Measurements from ENCODE around the gene VAPA.

VAPA gene

GRCh38 chr18:9914584-9915290, 921 bp downstream of the VAPA start:
- DNase-seq (ENCODE audit: low read depth), result peak; percentile 70

DNA sequence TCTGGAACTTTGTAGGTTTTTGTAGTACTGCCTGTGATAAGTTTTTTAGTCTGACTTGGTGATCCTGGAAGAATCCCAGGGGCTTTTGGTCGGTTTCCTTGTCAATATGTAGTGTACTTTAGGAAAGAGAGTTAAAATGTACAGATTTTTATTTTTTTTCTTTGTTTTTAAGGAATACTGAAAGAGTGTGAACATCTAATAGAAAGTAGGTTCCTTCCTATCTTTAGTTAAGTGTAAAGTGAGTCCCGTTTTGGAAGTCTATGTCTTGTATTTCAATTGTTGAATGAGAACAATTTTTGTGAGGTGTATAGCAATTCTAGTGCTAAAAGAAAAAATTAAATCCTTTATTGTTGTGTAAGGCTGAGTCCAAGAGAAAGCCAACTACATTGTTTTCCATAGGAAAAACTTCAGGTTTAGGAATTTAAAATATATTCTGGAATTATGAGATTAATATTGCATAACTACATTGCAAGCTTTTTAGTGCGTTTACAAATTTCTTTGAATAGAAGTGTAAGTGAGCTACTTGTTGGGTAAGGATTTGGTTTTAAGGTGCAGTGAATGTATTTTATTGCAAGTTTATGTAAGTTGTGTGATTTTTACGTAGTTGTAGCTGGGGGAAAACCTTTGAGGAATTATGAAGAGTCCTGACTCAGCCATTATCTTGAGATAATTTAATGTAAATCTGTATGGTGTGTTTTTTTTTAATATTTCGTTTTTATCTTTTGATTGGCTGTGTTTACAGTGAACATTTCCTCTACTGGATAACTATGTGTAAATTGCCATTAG, 1.7 kb downstream of the VAPA start:
- DNase-seq (ENCODE audit: low read depth), result no peak

GRCh38 chr18:9916077-9916639, 2.3 kb downstream of the VAPA start:
- DNase-seq (ENCODE audit: low read depth), result no peak

GRCh38 chr18:9916808-9917207, 3.0 kb downstream of the VAPA start:
- DNase-seq (ENCODE audit: low read depth), result no peak

DNA sequence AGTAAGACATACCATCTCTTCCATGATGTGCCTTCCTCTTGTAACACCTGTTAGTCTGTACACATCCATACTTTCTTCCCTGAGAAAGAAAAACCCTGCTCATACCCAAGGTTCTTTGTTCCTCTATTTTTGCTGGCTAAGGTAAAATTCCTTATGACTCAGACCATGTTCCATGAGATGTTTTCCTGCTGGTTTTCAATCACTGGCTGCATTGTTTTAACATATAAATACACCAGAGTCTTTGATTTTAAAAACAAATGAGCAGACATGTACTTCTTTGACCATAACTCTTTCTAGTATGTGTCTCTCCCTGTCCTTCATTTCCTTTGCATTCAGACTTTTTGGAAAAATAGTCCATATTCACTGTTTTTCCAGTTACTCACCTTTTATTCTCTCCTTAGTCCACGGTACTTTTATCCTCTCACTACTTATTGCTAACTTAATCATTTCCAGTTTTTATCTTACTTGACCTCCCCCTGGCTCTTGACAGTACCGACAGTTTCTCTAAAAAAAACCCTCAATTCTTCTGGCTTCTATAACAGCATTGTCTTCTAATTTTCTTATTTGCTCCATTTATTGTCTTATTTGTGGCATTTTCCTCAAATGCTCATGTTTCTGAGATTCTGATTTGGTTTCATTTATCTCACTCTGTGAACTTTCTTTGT, 4.3 kb downstream of the VAPA start:
- no peak for DNase-seq (ENCODE audit: low read depth)

- no peak for DNase-seq (ENCODE audit: low read depth)
Measured at GRCh38 chr18:9919564-9920232, 5.9 kb downstream of the VAPA start.

- DNase-seq (ENCODE audit: low read depth), result no peak
Measured at GRCh38 chr18:9922592-9923311, 8.9 kb downstream of the VAPA start.

GRCh38 chr18:9924371-9924943, 10.6 kb downstream of the VAPA start:
- no peak for DNase-seq (ENCODE audit: low read depth)

DNA sequence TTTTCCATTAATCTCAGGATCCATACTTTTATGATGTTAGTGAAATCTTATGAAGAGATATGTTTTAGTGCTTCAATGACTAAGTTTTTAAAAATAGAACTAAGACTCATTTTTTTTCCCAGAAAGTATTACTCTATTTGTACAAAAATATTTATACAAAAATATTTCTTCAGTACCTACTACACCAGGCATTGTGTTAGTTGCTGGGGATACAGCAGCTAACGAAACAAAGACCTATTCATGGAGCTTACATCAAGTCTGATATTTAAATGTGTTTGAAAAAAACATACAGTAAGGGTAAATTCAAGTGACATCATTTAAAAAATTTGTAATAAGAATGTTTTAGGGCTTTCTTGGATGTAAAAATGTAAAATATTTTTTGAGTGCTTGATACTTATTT, 11.6 kb downstream of the VAPA start:
- DNase-seq (ENCODE audit: low read depth), result no peak

- no peak for DNase-seq (ENCODE audit: low read depth)
Measured at GRCh38 chr18:9925795-9926194, 12.0 kb downstream of the VAPA start.

- DNase-seq (ENCODE audit: low read depth), result no peak
Measured at GRCh38 chr18:9926223-9926894, 12.5 kb downstream of the VAPA start.

- no peak for DNase-seq (ENCODE audit: low read depth)
Measured at GRCh38 chr18:9926977-9927376, 13.2 kb downstream of the VAPA start.

GRCh38 chr18:9927392-9928063, 13.7 kb downstream of the VAPA start:
- DNase-seq (ENCODE audit: low read depth), result no peak

DNA sequence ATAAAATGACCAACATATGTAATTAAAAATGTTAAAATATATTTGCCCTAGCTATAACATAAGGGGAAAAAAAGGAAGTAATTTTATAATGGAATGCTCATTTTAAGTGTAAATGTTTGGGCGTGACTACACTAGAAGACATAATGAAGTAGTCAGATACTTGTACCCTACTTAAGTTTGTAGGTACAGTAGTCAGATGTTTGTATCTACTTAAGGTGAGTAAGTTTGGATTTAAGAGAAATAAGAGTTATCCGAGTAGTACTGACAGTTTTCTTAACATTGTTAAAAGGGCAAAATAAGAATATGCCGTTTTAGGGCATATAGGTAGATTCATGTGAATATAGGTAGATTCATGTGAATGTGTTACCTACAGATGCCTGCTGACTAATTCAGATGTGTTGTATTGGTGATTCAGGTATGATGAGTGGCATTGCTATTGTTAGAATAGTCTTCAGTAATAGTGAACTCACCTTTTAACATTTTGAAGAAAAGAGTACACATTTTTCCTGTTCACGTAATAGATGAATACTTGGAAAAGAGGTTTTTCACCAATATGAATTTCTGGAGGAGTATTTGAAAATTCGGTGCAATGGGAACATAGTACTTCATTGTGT, 14.9 kb downstream of the VAPA start:
- DNase-seq (ENCODE audit: low read depth), result no peak

DNA sequence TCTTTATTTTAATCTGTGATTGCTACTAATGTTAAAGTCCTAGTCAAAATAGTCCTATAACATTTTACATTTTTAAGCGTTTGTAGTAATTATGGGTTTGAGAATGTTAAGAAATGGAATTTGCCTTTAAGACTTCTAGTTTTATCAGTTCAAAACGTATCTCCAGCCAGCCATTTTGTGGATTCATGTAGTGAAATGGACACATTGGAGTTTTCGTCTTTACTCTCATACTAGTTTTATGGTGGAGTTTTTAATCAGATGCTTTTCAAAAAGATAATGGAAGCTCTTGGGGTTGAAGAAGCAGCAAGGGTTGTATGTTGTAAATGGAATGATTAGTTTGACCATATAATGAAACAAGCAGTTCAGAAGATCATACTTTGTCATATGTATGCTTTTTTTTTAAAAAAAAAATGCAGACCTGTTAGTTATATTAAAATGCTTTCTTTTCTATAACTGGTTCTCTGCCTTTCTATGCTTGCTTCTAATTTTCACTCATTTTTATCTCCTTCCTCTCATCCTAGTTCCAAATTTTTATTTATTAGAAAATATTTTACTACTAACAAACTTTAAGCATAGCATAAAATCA, 16.6 kb downstream of the VAPA start:
- DNase-seq (ENCODE audit: low read depth), result no peak

DNA sequence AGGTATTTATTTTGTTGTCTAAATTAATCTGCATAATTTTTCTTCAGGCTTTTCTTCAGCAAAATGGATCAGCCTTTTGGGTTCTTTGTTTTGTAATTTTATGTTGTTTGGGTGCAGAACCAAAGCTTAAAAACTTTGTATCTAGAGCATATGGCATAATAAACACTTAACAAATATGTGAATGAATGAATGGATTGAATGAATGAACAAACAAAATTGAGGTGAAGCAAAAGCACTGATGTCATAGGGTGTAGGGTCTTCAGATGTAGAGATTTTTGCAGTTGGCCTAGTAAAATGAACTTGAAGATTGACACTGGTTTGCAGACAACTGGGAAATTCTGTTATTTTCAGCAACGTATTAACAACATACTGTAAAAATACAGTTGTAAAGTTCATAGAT, 17.3 kb downstream of the VAPA start:
- DNase-seq (ENCODE audit: low read depth), result no peak

DNA sequence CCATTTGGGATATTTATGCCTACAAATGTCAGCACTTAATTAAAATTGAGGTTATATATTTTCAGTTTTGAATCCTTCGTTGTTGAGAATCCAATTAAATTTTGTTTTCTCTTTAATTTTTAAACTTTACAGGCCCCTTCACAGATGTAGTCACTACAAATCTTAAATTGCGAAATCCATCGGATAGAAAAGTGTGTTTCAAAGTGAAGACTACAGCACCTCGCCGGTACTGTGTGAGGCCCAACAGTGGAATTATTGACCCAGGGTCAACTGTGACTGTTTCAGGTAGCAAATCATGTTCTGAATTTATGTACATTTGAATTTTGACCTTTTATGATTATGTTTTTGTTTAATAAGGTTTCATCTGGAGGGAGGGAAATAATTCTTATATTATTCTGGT, 17.9 kb downstream of the VAPA start:
- no peak for DNase-seq (ENCODE audit: low read depth)

- DNase-seq (ENCODE audit: low read depth), result no peak
Measured at GRCh38 chr18:9933865-9934264, 20.0 kb downstream of the VAPA start.

- DNase-seq (ENCODE audit: low read depth), result no peak
Measured at GRCh38 chr18:9934274-9934673, 20.5 kb downstream of the VAPA start.
